Stimulated activated CD8-positive, alpha-beta memory T cell treated with anti-CD3 and anti-CD28 coated beads, Interleukin-2, amount 100 ng/mL, for 48 hours (primary cell): ENCODE measurements around the gene FBRSL1.
A peak's percentile ranks its signal among the peaks of the same experiment; 100 is the strongest.

Experiments
- DNase-seq, 2 donors: peaks; one replicate each; pipeline ENCODE4 v3.0.0-alpha.2; 2020; ENCODE audit warnings: low read depth in 2 of 2

FBRSL1 gene

DNA sequence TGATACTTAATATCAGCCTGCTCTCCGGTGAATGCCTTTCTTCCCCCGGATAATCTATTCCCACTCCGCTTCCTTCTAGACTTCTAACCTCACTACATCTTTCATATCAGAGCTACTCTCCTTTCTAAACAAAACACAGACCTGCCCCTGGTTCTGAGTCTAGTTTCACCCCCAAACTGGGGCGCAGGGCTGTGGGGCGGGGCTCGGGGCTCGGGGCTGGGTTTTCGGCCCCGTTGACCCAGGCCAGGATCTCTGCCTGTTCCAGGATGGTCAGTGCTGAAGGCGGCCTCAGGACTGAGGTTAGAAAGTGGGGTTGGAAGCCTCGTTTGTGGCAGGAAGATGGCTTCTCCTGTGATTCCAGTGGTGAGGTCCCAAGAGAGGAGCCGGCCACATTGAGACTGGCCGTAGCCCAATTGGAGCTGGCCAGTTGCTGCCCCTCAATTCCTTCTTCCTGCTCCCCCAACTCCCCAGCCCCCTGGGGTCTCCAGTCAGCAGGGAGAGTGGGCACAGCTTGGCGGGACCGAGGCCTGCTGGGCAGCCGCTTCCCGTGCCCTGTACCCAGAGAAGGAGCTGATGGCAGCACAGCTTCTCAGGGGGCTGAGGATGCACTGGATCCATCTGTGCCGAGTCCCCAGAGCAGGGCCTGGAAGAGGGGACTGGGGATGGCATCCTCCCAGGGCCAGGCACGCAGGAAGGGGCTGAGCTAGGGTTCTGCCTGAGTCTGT lies 67.5 kb downstream of the FBRSL1 start:
- no peak for DNase-seq

DNA sequence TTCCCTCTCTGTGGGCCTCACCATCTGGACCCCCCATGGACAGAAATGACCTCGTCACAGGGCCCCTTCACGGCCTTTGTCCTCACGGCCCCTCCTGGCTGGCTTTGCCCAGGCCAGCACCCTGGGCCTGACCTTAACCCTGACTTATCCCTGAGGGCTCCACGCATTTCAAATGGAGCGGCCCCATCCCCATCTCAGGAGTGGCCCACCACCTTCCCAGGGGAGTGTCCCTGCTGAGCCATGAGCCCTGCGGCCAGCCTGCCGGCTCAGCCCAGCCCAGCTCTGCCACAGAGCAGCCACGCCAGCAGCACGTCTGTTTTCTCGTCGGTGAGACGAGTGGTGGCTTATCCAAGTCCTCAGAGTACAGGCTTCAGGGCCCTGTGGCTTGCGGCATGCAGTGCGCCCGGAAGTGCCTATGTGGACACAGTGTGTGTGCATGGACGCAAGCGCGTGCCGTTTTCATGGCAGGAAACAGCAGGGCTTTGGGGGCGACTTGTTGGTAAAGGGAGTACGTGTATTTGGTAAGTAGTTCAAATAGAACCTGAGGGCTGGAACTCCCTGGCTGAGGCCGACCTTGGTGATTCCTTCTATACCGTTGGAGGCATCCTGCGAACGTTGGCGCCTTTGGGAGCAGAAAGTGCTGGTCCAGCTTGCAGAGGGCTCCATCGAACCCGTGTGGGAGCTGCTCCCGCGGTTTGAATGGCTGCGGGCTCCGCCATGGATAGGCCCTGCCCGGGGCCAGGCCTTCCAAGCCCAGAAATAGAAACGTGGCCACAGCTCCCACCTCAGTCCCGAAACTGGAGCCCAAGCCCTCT lies 68.3 kb downstream of the FBRSL1 start:
- DNase-seq, result no peak

DNA sequence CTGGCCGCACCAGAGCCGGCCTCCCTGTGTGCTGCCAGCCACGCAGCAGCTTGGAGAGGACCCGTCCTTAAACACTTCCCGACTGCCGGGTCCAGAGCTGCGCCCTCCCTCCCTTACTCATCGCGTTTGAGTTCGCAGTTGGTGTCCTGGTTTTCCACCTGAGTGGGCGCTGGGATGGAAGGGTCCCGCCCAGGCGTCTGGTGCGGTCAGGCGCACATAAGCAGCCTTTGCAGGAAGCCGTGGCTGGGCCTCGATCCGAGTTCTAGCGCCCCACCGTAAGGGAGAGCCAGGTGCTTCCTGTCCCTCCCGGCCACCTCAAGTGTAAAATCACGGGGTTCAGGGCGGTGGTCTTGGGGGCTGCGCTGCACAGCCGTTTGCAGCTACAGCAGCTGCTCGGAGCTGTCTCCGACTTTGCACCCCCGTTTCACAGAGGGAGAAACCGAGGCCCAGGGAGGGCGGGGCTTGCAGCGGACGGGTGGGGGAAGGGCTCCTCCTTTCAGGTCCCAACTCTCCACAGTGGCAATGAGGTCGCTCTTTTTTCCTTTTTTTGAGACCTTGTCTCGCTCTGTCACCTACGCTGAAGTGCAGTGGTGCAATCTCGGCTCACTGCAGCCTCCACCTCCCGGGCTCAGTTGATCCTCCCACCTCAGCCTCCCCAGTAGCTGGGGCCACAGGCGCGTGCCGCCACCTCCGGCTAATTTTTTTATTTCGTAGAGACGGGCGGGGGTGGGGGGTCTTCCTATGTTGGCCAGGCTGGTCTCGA lies 69.1 kb downstream of the FBRSL1 start:
- DNase-seq, result no peak

DNA sequence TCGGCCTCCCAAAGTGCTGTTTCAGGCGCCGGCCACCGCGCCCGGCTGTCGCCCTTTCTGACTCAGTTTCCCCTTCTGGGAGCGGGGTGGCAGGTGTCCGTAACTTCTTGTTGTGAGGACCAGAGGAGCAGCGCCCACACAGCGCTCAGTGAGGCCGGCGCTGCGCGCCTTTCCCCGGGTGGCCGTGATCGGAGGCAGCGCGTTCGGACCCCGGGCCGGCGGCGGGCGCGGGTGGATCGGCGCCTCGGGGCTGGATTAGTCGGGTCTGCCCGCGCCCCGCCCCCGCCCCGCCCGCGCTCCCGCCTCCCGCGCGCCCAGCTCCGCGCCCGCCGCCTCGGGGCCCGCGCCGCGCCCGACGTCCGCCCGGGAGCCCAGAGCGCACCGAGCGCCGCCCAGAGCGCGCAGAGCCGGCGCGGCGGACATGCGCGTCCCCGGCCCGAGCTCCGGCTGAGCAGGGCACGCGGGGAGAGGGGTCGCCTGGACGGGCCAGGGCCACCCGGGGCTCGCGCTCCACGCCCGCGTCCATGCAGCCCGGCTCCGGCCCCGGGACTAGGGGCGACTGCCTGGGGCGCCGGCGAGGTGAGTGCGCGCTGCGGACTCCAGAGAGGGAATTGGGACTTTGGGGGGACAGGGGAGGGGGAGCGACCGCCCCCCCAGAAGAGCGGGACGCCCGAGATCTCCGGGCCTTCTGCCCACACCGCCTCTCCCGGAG lies 69.9 kb downstream of the FBRSL1 start:
- peak; percentile 30 to 38 for DNase-seq

DNA sequence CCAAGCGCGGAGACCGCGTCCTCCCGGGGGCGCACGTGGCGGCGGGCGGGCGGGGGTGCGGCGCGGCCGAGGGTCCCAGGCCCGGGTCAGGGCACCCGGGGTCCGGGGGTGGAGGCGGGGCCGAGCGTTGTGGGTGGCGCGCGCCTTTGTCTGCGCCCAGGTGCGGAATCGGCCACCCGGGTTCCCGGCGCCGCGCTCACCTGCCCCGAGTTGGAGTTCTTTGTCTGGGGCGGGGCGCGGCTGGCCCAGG lies 70.3 kb downstream of the FBRSL1 start:
- DNase-seq, result no peak

DNA sequence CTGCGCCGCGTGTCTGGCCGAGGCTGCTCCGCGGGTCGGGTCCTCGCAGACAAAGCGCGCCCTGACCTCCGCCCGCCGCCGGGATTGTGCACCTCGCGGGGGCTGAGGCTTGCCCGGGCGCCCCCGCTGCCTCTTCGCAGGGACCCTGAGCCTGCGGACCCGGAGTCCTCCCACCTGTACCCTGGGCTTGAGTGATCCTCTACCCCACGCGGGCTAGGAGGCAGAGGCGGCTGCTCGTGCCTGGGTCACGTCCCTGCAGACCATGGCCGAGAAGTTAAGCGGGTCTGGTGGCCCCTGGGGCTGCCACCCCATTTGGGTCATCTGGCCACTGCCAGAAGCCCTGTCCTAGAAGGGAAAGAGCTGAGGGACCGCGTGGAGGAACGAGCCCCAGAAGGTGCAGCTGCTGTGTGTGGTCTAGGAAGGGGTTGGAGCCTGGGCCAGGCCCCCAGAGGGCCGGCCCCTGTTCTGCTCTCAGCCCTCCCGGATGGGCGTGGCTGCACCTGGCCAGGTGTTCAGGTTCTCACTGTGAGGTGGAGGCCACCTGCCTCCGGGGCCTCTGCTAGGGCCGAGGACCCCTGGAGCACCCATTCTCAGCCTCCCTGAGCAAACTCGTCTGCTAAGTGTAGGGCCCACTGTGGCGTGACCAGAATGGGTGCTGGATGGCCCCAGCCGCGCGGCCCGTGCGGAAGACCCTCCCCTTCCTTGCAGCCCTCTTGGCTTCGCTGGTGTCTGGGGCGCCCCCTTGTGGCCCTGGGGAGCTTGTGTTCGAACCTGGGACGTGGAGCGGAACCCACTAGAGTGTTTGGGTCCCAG lies 70.9 kb downstream of the FBRSL1 start:
- DNase-seq, result peak; percentile 72 to 73
